Coronary artery (tissue), 2 donors: ENCODE data around the gene SHROOM3.

ENCODE experiments used
- DNase-seq: peaks from one replicate; pipeline ENCODE4 v3.0.0-alpha.2; 2017; ENCODE audit warnings: low spot score
- H3K27ac ChIP-seq, 2 donors: fragments of 200-600 bp; sonication (generic); one replicate each; pipeline ENCODE4 v1.5.1; 2016 to 2019
- H3K4me3 ChIP-seq: fragments of 200-600 bp; sonication (generic); 2 replicates; pipeline ENCODE4 v1.5.1; 2016; ENCODE audit warnings: mild to moderate bottlenecking, moderate library complexity
- CTCF ChIP-seq: fragments of 200-600 bp; sonication (generic); IDR thresholded peaks from one replicate; pipeline ENCODE4 v1.5.1; 2019; ENCODE audit warnings: antibody characterized with exemption

The SHROOM3 gene

DNA sequence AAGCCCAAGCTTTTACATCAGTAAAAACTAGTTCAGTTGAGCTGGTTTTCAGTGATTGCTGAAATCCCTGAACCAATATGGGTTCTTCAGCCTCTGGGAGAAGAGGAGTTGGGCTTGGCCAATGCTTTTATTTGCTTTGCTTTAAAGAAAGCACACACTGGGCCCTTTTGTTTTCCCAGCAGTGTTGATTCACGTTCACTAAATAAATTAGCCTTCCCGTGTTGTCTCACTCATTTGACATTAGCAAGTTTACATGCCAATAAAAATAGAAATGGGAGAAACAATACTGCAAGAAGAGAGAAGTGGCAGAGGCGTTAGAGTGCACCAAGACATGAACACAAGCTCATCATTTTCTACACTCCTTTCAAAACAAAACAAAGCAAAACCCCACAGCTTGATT is 136.2 kb downstream of the SHROOM3 start:
- no peak for TF ChIP-seq CTCF
- Histone ChIP-seq H3K27ac (no peak overlapping the region), H3K4me3 (no peak overlapping the region)
- DNase-seq = no peak

GRCh38 chr4:76572224-76572623 is 137.2 kb downstream of the SHROOM3 start:
- H3K4me3 ChIP-seq = no peak overlapping the region
- no peak for DNase-seq
- H3K27ac ChIP-seq = no peak overlapping the region
- TF ChIP-seq CTCF = no peak

GRCh38 chr4:76576824-76577223 is 141.8 kb downstream of the SHROOM3 start:
- DNase-seq = no peak
- no peak for TF ChIP-seq CTCF
- Histone ChIP-seq H3K27ac (no peak overlapping the region), H3K4me3 (no peak overlapping the region)

DNA sequence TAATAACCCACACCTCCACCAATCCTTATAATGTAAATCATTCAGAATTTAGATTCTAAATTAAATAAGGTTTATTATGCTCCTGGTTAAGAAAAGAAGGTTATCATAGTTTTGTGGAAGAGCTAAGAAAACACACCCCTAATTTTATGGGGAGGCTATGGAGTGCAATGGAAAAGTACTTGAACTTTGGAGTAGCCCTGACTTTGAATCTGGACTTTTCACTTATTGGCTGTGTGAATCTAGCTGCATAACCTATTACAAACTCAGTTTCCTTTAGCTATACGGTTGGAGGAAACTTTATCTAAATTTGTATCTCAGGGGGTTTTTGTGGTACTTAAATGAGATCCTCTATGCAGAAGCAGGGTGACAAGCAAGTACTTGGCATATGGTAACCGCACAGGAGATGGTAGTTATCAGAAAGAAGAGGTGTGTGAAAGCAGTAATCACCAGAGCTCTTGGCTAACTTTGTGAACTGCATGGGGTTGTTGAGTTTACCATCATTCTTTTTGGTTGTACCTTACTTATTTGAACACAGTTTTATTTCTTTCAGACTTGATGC is 143.1 kb downstream of the SHROOM3 start:
- no peak overlapping the region for H3K4me3 ChIP-seq
- DNase-seq = no peak
- no peak overlapping the region for H3K27ac ChIP-seq
- TF ChIP-seq CTCF = no peak

DNA sequence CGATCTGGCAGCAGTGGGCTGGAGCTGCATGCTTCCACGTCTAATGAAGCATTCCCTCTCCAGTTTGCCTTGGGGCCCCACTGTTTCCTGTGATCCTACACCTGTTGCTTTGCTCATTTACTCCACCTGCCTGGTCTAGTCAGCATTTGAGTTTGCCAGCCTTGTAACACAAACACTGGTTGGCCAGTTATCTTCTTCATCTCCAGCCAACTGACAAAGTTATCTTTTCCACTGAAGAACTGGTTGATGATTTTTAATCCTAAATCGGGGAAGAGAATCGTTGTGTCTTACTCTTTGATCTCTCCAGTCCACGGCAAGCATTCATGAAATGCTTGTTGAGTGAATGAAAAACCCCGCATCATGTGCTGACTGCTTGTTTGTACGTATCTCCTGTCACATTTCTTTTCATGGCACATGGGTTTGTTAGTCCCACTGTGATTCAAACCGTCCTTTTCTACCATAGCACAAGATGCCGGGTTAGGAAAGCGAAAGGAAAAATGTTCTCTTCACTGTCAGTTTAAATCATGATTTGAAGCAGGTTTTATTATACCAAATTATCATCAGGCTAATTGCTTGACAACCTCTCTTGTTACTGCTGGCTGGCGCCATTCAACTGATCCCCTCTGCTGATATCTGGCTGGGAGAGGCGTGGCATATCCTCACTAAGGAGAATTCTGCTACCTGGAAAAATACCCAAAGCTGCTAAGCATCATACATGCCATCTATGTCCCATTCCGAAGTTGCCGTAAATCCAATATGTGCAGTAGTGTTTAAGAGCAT is 144.8 kb downstream of the SHROOM3 start:
- TF ChIP-seq CTCF = no peak
- no peak for DNase-seq
- H3K4me3 ChIP-seq = no peak overlapping the region
- H3K27ac ChIP-seq = no peak overlapping the region

- no peak for TF ChIP-seq CTCF
- Histone ChIP-seq H3K27ac (no peak overlapping the region), H3K4me3 (no peak overlapping the region)
- no peak for DNase-seq
Measured at GRCh38 chr4:76581077-76581962, 146.3 kb downstream of the SHROOM3 start.
